GM19438 (cell line): Measurements from ENCODE around the gene MARK2.

Source experiments
- ATAC-seq: cut with Tn5 transposase; IDR thresholded peaks from one replicate; pipeline ENCODE4 v1.9.1; 2021; ENCODE audit warnings: low read depth; ENCODE audit not compliant: unreplicated experiment

MARK2 gene

DNA sequence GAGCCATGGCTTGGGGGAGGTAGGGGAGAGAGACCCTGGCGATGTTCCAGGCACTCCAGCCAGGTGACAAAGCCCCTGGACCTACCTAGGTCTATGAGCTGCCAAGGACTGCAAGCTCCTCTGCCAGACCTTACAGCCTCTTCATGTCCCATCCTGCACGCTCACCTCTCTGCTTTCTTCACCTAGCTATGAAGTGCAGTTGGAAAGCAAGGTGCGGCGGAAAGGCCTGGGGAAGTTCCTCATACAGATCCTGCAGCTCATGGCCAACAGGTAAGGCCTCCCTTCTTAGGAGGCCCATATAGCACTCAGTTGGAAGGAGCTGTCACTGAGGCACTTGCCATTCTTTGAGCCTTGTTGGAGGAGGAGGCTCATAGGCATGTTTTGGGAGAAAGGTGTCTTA, 113.7 kb downstream of the MARK2 start:
- no peak for ATAC-seq

DNA sequence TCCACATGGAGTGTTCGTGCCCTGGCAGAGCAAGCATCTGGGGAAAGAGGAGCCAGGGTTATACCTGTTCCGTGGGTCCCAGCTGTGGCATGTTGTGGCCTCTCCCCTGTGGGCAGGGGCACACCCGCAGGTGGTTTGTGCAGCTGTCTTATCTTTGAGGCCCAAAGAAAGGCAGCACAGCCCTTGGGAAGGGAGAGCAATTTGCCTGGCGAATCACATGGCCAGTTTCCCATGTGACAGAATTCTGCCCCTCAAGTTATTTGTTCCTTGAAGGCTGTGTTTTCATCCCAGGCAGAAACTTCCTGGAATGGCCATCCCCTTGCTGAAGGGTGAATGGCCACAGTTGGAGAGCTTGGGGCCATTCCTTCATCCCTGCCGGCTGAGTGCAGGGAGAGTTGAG, 119.1 kb downstream of the MARK2 start:
- no peak for ATAC-seq
